GM18498 (cell line): Measurements from ENCODE around the gene DOC2A.

Source experiments
- ATAC-seq: cut with Tn5 transposase; IDR thresholded peaks from one replicate; pipeline ENCODE4 v1.9.1; 2021; ENCODE audit warnings: mild to moderate bottlenecking, moderate library complexity; ENCODE audit not compliant: unreplicated experiment

The DOC2A gene

DNA sequence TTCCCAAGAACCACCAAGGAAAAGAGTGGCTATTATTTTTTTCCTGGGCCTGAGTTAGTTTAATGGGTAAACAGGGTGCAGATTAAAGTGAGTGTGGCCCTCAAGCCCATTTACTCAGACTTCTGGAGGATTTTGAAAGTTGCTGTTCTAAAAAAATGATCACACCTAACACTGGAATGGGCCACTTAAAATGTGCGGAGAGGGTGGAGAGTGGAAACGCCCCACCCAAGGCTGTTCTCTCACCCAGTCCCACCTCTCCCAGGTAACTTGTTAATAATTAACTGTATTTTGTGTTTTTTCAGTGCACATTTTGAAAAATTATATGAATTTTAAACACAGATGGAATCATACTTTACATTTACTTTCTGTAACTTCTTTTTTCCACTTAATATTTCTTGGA lies 20.8 kb downstream of the DOC2A start:
- ATAC-seq = no peak

DNA sequence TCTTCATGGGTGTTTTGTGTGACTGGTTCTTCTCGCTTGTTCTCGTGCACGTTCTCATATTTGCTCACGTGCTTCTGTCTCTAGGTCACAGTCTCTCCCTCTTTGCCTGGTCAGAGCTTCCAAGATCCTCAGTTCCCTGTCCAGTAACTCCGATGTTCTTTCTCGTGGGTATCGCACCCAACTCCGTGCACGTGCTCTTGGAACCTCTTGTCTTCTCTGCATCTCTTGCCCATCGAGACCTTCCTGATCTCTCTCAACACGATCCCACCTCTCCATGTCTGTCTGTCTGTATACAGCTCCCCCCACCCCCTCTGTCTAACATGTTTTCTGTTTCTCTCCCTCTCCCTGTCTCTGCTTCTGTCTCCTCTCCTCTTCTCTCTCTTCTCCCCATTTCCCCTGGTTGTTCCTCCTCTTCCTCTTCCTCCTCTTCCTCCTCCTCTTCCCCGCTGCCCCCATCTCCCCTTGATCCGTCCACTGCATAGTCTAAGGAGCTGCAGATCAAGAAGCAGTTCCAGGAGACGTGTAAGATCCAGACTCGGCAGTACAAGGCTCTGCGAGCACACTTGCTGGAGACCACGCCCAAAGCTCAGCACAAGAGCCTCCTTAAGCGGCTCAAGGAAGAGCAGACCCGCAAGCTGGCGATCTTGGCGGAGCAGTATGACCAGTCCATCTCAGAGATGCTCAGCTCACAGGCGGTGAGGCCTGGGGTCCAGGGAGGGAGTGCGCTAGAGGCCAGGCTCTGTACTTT lies 21.5 kb downstream of the DOC2A start:
- ATAC-seq = no peak

- no peak for ATAC-seq
Measured at GRCh38 chr16:29988346-29989075, 22.3 kb downstream of the DOC2A start.

DNA sequence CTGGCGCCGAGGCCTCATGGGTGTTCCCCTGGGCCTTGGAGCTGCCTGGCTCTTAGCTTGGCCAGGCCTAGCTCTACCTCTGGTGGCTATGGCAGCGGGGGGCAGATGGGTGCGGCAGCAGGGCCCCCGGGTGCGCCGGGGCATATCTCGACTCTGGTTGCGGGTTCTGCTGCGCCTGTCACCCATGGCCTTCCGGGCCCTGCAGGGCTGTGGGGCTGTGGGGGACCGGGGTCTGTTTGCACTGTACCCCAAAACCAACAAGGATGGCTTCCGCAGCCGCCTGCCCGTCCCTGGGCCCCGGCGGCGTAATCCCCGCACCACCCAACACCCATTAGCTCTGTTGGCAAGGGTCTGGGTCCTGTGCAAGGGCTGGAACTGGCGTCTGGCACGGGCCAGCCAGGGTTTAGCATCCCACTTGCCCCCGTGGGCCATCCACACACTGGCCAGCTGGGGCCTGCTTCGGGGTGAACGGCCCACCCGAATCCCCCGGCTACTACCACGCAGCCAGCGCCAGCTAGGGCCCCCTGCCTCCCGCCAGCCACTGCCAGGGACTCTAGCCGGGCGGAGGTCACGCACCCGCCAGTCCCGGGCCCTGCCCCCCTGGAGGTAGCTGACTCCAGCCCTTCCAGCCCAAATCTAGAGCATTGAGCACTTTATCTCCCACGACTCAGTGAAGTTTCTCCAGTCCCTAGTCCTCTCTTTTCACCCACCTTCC lies 23.3 kb downstream of the DOC2A start:
- ATAC-seq = no peak

- ATAC-seq = no peak
Measured at GRCh38 chr16:29986931-29987330, 23.9 kb downstream of the DOC2A start.

DNA sequence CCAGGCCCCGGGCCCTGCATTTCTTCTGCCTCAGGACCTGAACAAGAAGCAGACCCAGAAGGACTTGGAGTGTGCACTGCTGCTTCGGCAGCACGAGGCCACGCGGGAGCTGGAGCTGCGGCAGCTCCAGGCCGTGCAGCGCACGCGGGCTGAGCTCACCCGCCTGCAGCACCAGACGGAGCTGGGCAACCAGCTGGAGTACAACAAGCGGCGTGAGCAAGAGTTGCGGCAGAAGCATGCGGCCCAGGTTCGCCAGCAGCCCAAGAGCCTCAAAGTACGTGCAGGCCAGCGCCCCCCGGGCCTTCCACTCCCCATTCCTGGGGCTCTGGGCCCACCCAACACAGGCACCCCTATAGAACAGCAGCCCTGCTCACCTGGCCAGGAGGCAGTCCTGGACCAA lies 24.6 kb downstream of the DOC2A start:
- no peak for ATAC-seq

GRCh38 chr16:29985271-29985811 lies 25.5 kb downstream of the DOC2A start:
- no peak for ATAC-seq

- no peak for ATAC-seq
Measured at GRCh38 chr16:29984764-29985147, 26.1 kb downstream of the DOC2A start.

- no peak for ATAC-seq
Measured at GRCh38 chr16:29984137-29984763, 26.6 kb downstream of the DOC2A start.

DNA sequence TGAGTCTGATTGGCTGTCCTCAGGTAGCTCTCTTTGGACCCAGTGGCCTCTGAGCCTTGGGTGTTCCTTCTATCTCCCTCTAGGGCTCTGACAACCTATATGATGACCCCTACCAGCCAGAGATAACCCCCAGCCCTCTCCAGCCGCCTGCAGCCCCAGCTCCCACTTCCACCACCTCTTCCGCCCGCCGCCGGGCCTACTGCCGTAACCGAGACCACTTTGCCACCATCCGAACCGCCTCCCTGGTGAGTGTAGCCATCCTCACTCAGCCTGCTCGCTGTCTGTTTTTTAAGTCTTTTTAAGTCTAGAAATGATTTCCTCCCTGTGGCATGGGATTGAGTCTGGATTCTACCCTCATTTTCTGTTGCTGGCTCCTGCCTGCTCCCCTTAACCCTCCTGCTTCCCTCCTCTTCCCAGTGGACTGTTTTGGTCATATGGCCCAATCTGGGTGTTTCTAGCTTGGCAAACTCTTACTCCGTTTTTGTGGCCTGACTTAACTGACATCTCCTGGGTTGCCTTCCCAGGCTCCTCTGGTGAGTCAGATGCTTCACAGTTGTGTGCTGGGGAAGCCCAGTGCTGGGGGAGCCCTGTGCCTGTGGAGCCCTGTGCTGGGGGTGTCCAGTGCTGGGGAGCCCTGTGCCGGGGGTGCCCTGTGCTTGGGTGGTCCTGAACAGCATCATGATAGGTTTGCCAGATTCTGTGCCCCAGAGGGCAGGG lies 27.2 kb downstream of the DOC2A start:
- ATAC-seq = no peak

GRCh38 chr16:29982560-29983419 lies 28.0 kb downstream of the DOC2A start:
- ATAC-seq = no peak

GRCh38 chr16:29978564-29979270 lies 32.1 kb downstream of the DOC2A start:
- ATAC-seq = no peak

DNA sequence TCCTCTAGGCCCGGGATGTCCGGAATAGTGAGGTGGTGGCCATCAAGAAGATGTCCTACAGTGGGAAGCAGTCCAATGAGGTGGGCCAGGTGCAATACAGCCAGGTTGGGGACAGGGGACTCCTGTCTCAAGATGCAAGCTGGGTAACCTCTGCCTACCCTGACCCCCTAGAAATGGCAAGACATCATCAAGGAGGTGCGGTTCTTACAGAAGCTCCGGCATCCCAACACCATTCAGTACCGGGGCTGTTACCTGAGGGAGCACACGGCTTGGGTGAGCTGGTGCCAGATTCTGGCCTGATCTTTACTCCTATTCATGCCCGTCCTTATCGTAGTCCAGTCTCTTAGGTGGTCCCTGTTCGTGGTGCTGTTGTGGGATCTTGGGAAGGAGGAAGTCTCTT lies 32.7 kb downstream of the DOC2A start:
- ATAC-seq = no peak

- no peak for ATAC-seq
Measured at GRCh38 chr16:29977063-29977825, 33.6 kb downstream of the DOC2A start.

DNA sequence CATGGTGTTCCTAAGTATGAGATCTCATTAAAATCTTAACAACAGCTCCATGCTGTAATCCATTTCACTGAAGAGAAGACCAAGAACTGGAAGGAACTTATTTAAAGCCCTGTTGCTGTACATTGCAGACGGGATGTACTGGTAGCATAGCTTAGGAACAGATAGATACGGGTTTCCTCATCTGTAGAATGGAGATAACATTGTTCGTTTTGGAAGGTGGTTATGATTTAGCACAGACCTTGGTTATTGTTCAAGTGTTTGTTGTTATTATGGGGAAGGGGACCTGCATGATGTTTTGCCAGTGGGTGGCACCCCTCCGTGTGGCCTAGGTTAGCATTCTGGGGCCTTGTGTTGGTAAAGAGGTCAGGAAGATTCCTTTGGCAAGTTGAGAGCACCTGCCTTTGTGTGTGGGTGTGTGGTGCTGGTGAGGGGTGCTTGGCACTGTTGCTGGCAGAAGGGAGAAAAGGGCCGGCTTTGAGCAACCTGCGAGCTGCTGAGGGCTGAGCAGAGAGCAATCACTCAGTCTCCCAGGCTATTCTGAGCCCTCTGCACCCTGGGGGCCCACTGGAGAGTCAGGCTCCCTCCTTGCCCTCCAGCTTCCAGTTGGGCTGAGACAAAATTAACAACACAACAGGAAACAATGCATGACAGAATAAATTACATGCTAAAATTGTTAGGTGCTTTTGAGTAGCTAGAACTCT lies 34.9 kb downstream of the DOC2A start:
- no peak for ATAC-seq

- no peak for ATAC-seq
Measured at GRCh38 chr16:29975134-29975538, 35.7 kb downstream of the DOC2A start.

GRCh38 chr16:29974291-29975133 lies 36.3 kb downstream of the DOC2A start:
- ATAC-seq = no peak
